NCI-H2081 (cell line): Measurements from ENCODE around the gene LIM2.
"Not testable (repeated sequence)": the region's sequence is repeated elsewhere in the genome, so short reads cannot be mapped to it uniquely, and the experiment has no call there.

ENCODE experiments used
- DNase-seq, 2 experiments: peaks; one replicate each; lab custom pipeline; 2025; lab: John Stamatoyannopoulos, UW

Gene LIM2

GRCh38 chr19:51387924-51388389 lies at the start of gene LIM2:
Gene LIM2, minus strand, starts transcription at chr19:51387974. Its CDS starts 531 bp downstream, at chr19:51387443.
- DNase-seq, result no peak

- no peak for DNase-seq
These were observed 46.7 kb upstream of the LIM2 start for GRCh38 chr19:51434456-51434855.

- DNase-seq, result no peak
These were observed 45.3 kb upstream of the LIM2 start for GRCh38 chr19:51433043-51433442.

- DNase-seq, result no peak
These were observed 43.4 kb upstream of the LIM2 start for GRCh38 chr19:51431124-51431523.

GRCh38 chr19:51430221-51430620 lies 42.4 kb upstream of the LIM2 start:
- no peak for DNase-seq

- no peak for DNase-seq
These were observed 39.4 kb upstream of the LIM2 start for GRCh38 chr19:51427201-51427600.

- DNase-seq, result no peak
These were observed 34.3 kb upstream of the LIM2 start for GRCh38 chr19:51422053-51422448.

GRCh38 chr19:51421229-51422052 lies 33.7 kb upstream of the LIM2 start:
- DNase-seq, result no peak

GRCh38 chr19:51420511-51420910 lies 32.7 kb upstream of the LIM2 start:
- DNase-seq, result not testable (repeated sequence)

GRCh38 chr19:51418707-51419106 lies 30.9 kb upstream of the LIM2 start:
- DNase-seq, result no peak

GRCh38 chr19:51417810-51418157 lies 30.0 kb upstream of the LIM2 start:
- DNase-seq, result no peak

- DNase-seq, result no peak
These were observed 29.5 kb upstream of the LIM2 start, which contains the start of gene SIGLEC10 for GRCh38 chr19:51417107-51417809. Gene SIGLEC10, minus strand, starts transcription at chr19:51417642. Its CDS starts 61 bp downstream, at chr19:51417581.

GRCh38 chr19:51416422-51416821 lies 28.6 kb upstream of the LIM2 start:
- not testable (repeated sequence) for DNase-seq

- DNase-seq, result no peak
These were observed 27.4 kb upstream of the LIM2 start for GRCh38 chr19:51415187-51415586.

GRCh38 chr19:51410950-51411748 lies 23.4 kb upstream of the LIM2 start:
- no peak for DNase-seq

GRCh38 chr19:51407511-51408131 lies 19.8 kb upstream of the LIM2 start:
- no peak for DNase-seq

- DNase-seq, result no peak
These were observed 14.3 kb upstream of the LIM2 start for GRCh38 chr19:51402117-51402516.

GRCh38 chr19:51399936-51400335 lies 12.2 kb upstream of the LIM2 start:
- not testable (repeated sequence) for DNase-seq

GRCh38 chr19:51399231-51399630 lies 11.5 kb upstream of the LIM2 start:
- no peak for DNase-seq

GRCh38 chr19:51398096-51398704 lies 10.4 kb upstream of the LIM2 start:
- DNase-seq, result no peak

- DNase-seq, result not testable (repeated sequence)
These were observed 9.7 kb upstream of the LIM2 start for GRCh38 chr19:51397453-51397852.
